Measurements from ENCODE around the gene TRIM33.
"Not testable (repeated sequence)": the region's sequence is repeated elsewhere in the genome, so short reads cannot be mapped to it uniquely, and the experiment has no call there.

The TRIM33 gene

GRCh38 chr1:114441332-114441731 lies 69.7 kb downstream of the TRIM33 start:
- H3K9ac ChIP-seq (ENCODE audit: low read depth, low read length) = no peak overlapping the region
- no peaks in the 10 kb centered on the region for H3K36me3 ChIP-seq (ENCODE audit: insufficient read depth, low read length)
- H3K9me3 ChIP-seq (ENCODE audit: control insufficient read depth, insufficient read depth, low read length) = no peaks in the 10 kb centered on the region; the same call in 1 of the 2 replicates
- H3K4me1 ChIP-seq (ENCODE audit: insufficient read depth, low read length) = no peaks in the 10 kb centered on the region

- no peaks in the 10 kb centered on the region for H3K4me1 ChIP-seq (ENCODE audit: insufficient read depth, low read length)
- no peak overlapping the region for H3K9ac ChIP-seq (ENCODE audit: low read depth, low read length)
- H3K36me3 ChIP-seq (ENCODE audit: insufficient read depth, low read length) = no peaks in the 10 kb centered on the region
- no peaks in the 10 kb centered on the region; the same call in 1 of the 2 replicates for H3K9me3 ChIP-seq (ENCODE audit: control insufficient read depth, insufficient read depth, low read length)
These were observed 71.6 kb downstream of the TRIM33 start for GRCh38 chr1:114439369-114439768.

- Histone ChIP-seq H3K36me3 (ENCODE audit: insufficient read depth, low read length) (no peaks in the 10 kb centered on the region), H3K9me3 (ENCODE audit: control insufficient read depth, insufficient read depth, low read length) (no peaks in the 10 kb centered on the region; the same call in 1 of the 2 replicates), H3K4me1 (ENCODE audit: insufficient read depth, low read length) (no peaks in the 10 kb centered on the region), H3K9ac (ENCODE audit: low read depth, low read length) (no peak overlapping the region)
These were observed 73.2 kb downstream of the TRIM33 start for GRCh38 chr1:114437812-114438211.

- Histone ChIP-seq H3K4me1 (ENCODE audit: insufficient read depth, low read length) (no peaks in the 10 kb centered on the region), H3K9ac (ENCODE audit: low read depth, low read length) (no peak overlapping the region), H3K9me3 (ENCODE audit: control insufficient read depth, insufficient read depth, low read length) (no peaks in the 10 kb centered on the region; the same call in 1 of the 2 replicates), H3K36me3 (ENCODE audit: insufficient read depth, low read length) (no peaks in the 10 kb centered on the region)
These were observed 74.2 kb downstream of the TRIM33 start for GRCh38 chr1:114436799-114437198.

- H3K9ac ChIP-seq (ENCODE audit: low read depth, low read length) = no peak overlapping the region
- H3K4me1 ChIP-seq (ENCODE audit: insufficient read depth, low read length) = no peaks in the 10 kb centered on the region
- no peaks in the 10 kb centered on the region; the same call in 1 of the 2 replicates for H3K9me3 ChIP-seq (ENCODE audit: control insufficient read depth, insufficient read depth, low read length)
- H3K36me3 ChIP-seq (ENCODE audit: insufficient read depth, low read length) = no peaks in the 10 kb centered on the region
These were observed 75.8 kb downstream of the TRIM33 start for GRCh38 chr1:114435088-114435715.

GRCh38 chr1:114431026-114431425 lies 80.0 kb downstream of the TRIM33 start:
- Histone ChIP-seq H3K36me3 (ENCODE audit: insufficient read depth, low read length) (0 out of 2 replicates have a peak, but pooled peaks cover 10% of the 10 kb centered on the region), H3K9ac (ENCODE audit: low read depth, low read length) (no peak overlapping the region), H3K4me1 (ENCODE audit: insufficient read depth, low read length) (no peaks in the 10 kb centered on the region), H3K9me3 (ENCODE audit: control insufficient read depth, insufficient read depth, low read length) (no peaks in the 10 kb centered on the region)

- 0 out of 2 replicates have a peak, but pooled peaks cover 10% of the 10 kb centered on the region for H3K36me3 ChIP-seq (ENCODE audit: insufficient read depth, low read length)
- H3K4me1 ChIP-seq (ENCODE audit: insufficient read depth, low read length) = no peaks in the 10 kb centered on the region
- no peak overlapping the region for H3K9ac ChIP-seq (ENCODE audit: low read depth, low read length)
- H3K9me3 ChIP-seq (ENCODE audit: control insufficient read depth, insufficient read depth, low read length) = no peaks in the 10 kb centered on the region
These were observed 82.8 kb downstream of the TRIM33 start for GRCh38 chr1:114428083-114428754.

GRCh38 chr1:114427612-114428011 lies 83.4 kb downstream of the TRIM33 start:
- no peaks in the 10 kb centered on the region for H3K9me3 ChIP-seq (ENCODE audit: control insufficient read depth, insufficient read depth, low read length)
- no peaks in the 10 kb centered on the region for H3K4me1 ChIP-seq (ENCODE audit: insufficient read depth, low read length)
- H3K9ac ChIP-seq (ENCODE audit: low read depth, low read length) = no peak overlapping the region
- H3K36me3 ChIP-seq (ENCODE audit: insufficient read depth, low read length) = 0 out of 2 replicates have a peak, but pooled peaks cover 10% of the 10 kb centered on the region

- peaks cover 18% of the 10 kb centered on the region; the same call in 1 of the 2 replicates for H3K36me3 ChIP-seq (ENCODE audit: insufficient read depth, low read length)
These were observed 87.5 kb downstream of the TRIM33 start for GRCh38 chr1:114423455-114423854.

GRCh38 chr1:114418948-114419347 lies 92.1 kb downstream of the TRIM33 start:
- not testable (repeated sequence) for H3K9me3 ChIP-seq (ENCODE audit: control insufficient read depth, insufficient read depth, low read length); H3K9ac ChIP-seq (ENCODE audit: low read depth, low read length); H3K4me1 ChIP-seq (ENCODE audit: insufficient read depth, low read length)
- H3K36me3 ChIP-seq (ENCODE audit: insufficient read depth, low read length) = peaks cover 12% of the 10 kb centered on the region; the same call in 1 of the 2 replicates

More at GRCh38 chr1:114423455-114423854, 87.5 kb downstream of the TRIM33 start:
- Histone ChIP-seq H3K9me3 (ENCODE audit: control insufficient read depth, insufficient read depth, low read length) (no peaks in the 10 kb centered on the region), H3K9ac (ENCODE audit: low read depth, low read length) (no peak overlapping the region), H3K4me1 (ENCODE audit: insufficient read depth, low read length) (no peaks in the 10 kb centered on the region)

- no peak overlapping the region for H3K9ac ChIP-seq (ENCODE audit: low read depth, low read length)
- H3K36me3 ChIP-seq (ENCODE audit: insufficient read depth, low read length) = 0 out of 2 replicates have a peak, but pooled peaks cover under 1% of the 10 kb centered on the region
- no peaks in the 10 kb centered on the region for H3K9me3 ChIP-seq (ENCODE audit: control insufficient read depth, insufficient read depth, low read length)
- H3K4me1 ChIP-seq (ENCODE audit: insufficient read depth, low read length) = no peaks in the 10 kb centered on the region
These were observed 113.4 kb downstream of the TRIM33 start for GRCh38 chr1:114397601-114398000.

- H3K4me1 ChIP-seq (ENCODE audit: insufficient read depth, low read length) = no peaks in the 10 kb centered on the region
- no peaks in the 10 kb centered on the region for H3K9me3 ChIP-seq (ENCODE audit: control insufficient read depth, insufficient read depth, low read length)
- H3K9ac ChIP-seq (ENCODE audit: low read depth, low read length) = no peak overlapping the region
- no peaks in the 10 kb centered on the region for H3K36me3 ChIP-seq (ENCODE audit: insufficient read depth, low read length)
These were observed 115.1 kb downstream of the TRIM33 start for GRCh38 chr1:114395863-114396262.

- Histone ChIP-seq H3K4me1 (ENCODE audit: insufficient read depth, low read length) (no peaks in the 10 kb centered on the region), H3K9me3 (ENCODE audit: control insufficient read depth, insufficient read depth, low read length) (no peaks in the 10 kb centered on the region), H3K36me3 (ENCODE audit: insufficient read depth, low read length) (no peaks in the 10 kb centered on the region)
These were observed 120.0 kb downstream of the TRIM33 start for GRCh38 chr1:114390960-114391359.

GRCh38 chr1:114390361-114390760 lies 120.6 kb downstream of the TRIM33 start:
- H3K4me1 ChIP-seq (ENCODE audit: insufficient read depth, low read length) = no peaks in the 10 kb centered on the region
- no peaks in the 10 kb centered on the region for H3K36me3 ChIP-seq (ENCODE audit: insufficient read depth, low read length)
- no peak overlapping the region for H3K9ac ChIP-seq (ENCODE audit: low read depth, low read length)
- H3K9me3 ChIP-seq (ENCODE audit: control insufficient read depth, insufficient read depth, low read length) = no peaks in the 10 kb centered on the region

More at GRCh38 chr1:114390960-114391359, 120.0 kb downstream of the TRIM33 start:
- H3K9ac ChIP-seq (ENCODE audit: low read depth, low read length) = no peak overlapping the region
